CD4-positive, alpha-beta memory T cell (primary cell): ENCODE measurements around the gene ZNF600. TPM values are rescaled to one million over a fixed set of nuclear protein-coding genes. Genes with fewer than 3 reads are reported as not detected.
A peak's percentile ranks its signal among the peaks of the same experiment; 100 is the strongest.
"Not testable (repeated sequence)": the region's sequence is repeated elsewhere in the genome, so short reads cannot be mapped to it uniquely, and the experiment has no call there.

ENCODE experiments used
- CTCF ChIA-PET: fragments of 350-600 bp; sonication (Branson Sonifier 250); formaldehyde crosslinking; loops from one replicate; lab custom pipeline; 2021; ENCODE audit warnings: inconsistent platforms; ENCODE audit not compliant: partially characterized antibody; lab: Charles Lee
- POLR2A ChIA-PET: fragments of 350-600 bp; sonication (Branson Sonifier 250); formaldehyde crosslinking; loops from one replicate; lab custom pipeline; 2021; ENCODE audit not compliant: partially characterized antibody; lab: Charles Lee
- DNase-seq, 5 donors: peaks; one replicate each; pipeline versions ENCODE4 v3.0.0 to v3.0.0-alpha.2; 2020 to 2022; ENCODE audit warnings: mixed read lengths in 1 of 5
- H3K27ac ChIP-seq: one replicate; pipeline ENCODE4 v1.7.0; 2013; ENCODE audit warnings: low read depth, low read length
- H3K27me3 ChIP-seq: 2 replicates; pipeline ENCODE4 v1.7.0; 2013; ENCODE audit warnings: mild to moderate bottlenecking, low read length, moderate library complexity; ENCODE audit not compliant: insufficient read depth
- H3K36me3 ChIP-seq: 2 replicates; pipeline ENCODE4 v1.7.0; 2013; ENCODE audit warnings: mild to moderate bottlenecking, low read length, moderate library complexity; ENCODE audit not compliant: insufficient read depth
- H3K4me1 ChIP-seq: 2 replicates; pipeline ENCODE4 v1.7.0; 2013; ENCODE audit warnings: mild to moderate bottlenecking, low read length, moderate library complexity; ENCODE audit not compliant: insufficient read depth
- H3K4me3 ChIP-seq, 2 donors: one replicate each; pipeline ENCODE4 v1.7.0; 2013; ENCODE audit warnings: low read length in 2 of 2, mild to moderate bottlenecking in 1 of 2
- H3K9me3 ChIP-seq, 2 donors: one replicate each; pipeline ENCODE4 v1.7.0; 2013; ENCODE audit warnings: low read length in 2 of 2, control low read depth in 1 of 2; ENCODE audit not compliant: control insufficient read depth in 1 of 2
- H3K27ac Mint-ChIP-seq, 7 donors: one replicate each; pipeline ENCODE4 v1.8.0; 2020 to 2021; ENCODE audit warnings: mixed read lengths in 7 of 7, mild to moderate bottlenecking in 6 of 7, inconsistent platforms in 3 of 7, moderate library complexity in 3 of 7
- H3K27me3 Mint-ChIP-seq, 2 donors: one replicate each; pipeline ENCODE4 v1.8.0; 2020 to 2021; ENCODE audit warnings: mixed read lengths in 2 of 2
- H3K36me3 Mint-ChIP-seq, 2 donors: one replicate each; pipeline ENCODE4 v1.8.0; 2020 to 2021; ENCODE audit warnings: mixed read lengths in 2 of 2, inconsistent platforms in 1 of 2, mild to moderate bottlenecking in 1 of 2
- H3K4me1 Mint-ChIP-seq, 4 donors: one replicate each; pipeline ENCODE4 v1.8.0; 2020 to 2021; ENCODE audit warnings: mixed read lengths in 4 of 4, mild to moderate bottlenecking in 1 of 4
- H3K4me3 Mint-ChIP-seq, 8 donors: one replicate each; pipeline ENCODE4 v1.8.0; 2020 to 2021; ENCODE audit warnings: mixed read lengths in 8 of 8, mild to moderate bottlenecking in 7 of 8, moderate library complexity in 6 of 8, inconsistent platforms in 3 of 8
- H3K9me3 Mint-ChIP-seq, 8 donors: one replicate each; pipeline ENCODE4 v1.8.0; 2020 to 2021; ENCODE audit warnings: mixed read lengths in 8 of 8, mild to moderate bottlenecking in 5 of 8, inconsistent platforms in 3 of 8, moderate library complexity in 1 of 8
- intact Hi-C: fragments of 100-400 bp; cut with micrococcal nuclease; formaldehyde crosslinking; loops from one replicate; pipeline ENCODE4 v1.15.1; 2023
- polyA plus RNA-seq, 2 donors: library from polyadenylated mRNA; unstranded; fragments of 300-500 nt; fragmentation: Illumina TruSeq; gene quantifications; one replicate each; pipeline ENCODE4 v1.2.3, GENCODE V29; 2021
- total RNA-seq, 2 experiments: library from RNA; stranded (reverse); gene quantifications; one replicate each; pipeline ENCODE4 v1.2.3, GENCODE V29; 2021

ZNF600 gene
- 10 to 100 TPM; 43.3 to 47.8 TPM for total RNA-seq
- polyA plus RNA-seq: 10 to 100 TPM; 10.9 to 20.1 TPM

GRCh38 chr19:52786464-52787354 is at the start of gene ZNF600:
TSS of gene ZNF600 (minus strand) at chr19:52786791. CDS start at chr19:52778888, 7,903 bp downstream.
- H3K36me3 ChIP-seq, H3K9me3 ChIP-seq, H3K27me3 Mint-ChIP-seq, H3K27me3 ChIP-seq, intact Hi-C loops: not testable (repeated sequence)
- Histone ChIP-seq H3K27ac (peak within 1 kb of the TSS; percentile 51), H3K4me3 (peak within 1 kb of the TSS; percentile 76 to 84), H3K4me1 (peaks cover 11% of the 10 kb centered on the region)
- ChIA-PET CTCF (interaction anchor here (0.6 to 1.2 kb wide), 2 partner anchors 177 to 481 kb away, joined by 3 read pairs; no protein-coding TSS in a partner anchor), POLR2A (interaction anchor here (0.6 kb wide), 1 partner anchor 214 kb away, joined by 3 read pairs; no protein-coding TSS in a partner anchor)
- Mint-ChIP-seq H3K9me3 (peaks cover 0 to 50% (median 17%) of the 10 kb centered on the region in 8 donors), H3K27ac (peak within 1 kb of the TSS; percentile 38 to 94 (median 90)), H3K4me3 (peak within 1 kb of the TSS; percentile 89 to 95 (median 93)), H3K4me1 (peaks cover 20 to 45% (median 33%) of the 10 kb centered on the region in 4 donors), H3K36me3 (peaks cover 21 to 27% of the 10 kb centered on the region in 2 donors)
- DNase-seq: peak; percentile 40 to 85 (median 71)

GRCh38 chr19:52834289-52834688 is 47.7 kb upstream of the ZNF600 start:
- Mint-ChIP-seq H3K36me3 (peaks cover 17 to 34% of the 10 kb centered on the region in 2 donors), H3K4me3 (peak overlapping the region in 1 of 8 donors; percentile 29), H3K9me3 (peaks cover 6 to 76% (median 72%) of the 10 kb centered on the region in 8 donors)
- H3K27ac Mint-ChIP-seq, H3K4me1 ChIP-seq, intact Hi-C loops, POLR2A ChIA-PET, H3K36me3 ChIP-seq, H3K27ac ChIP-seq, H3K4me1 Mint-ChIP-seq, H3K27me3 ChIP-seq, DNase-seq, H3K27me3 Mint-ChIP-seq, CTCF ChIA-PET, H3K4me3 ChIP-seq: not testable (repeated sequence)
- peaks cover 0 to 32% of the 10 kb centered on the region in 2 donors for H3K9me3 ChIP-seq

- H3K27me3 ChIP-seq, DNase-seq, H3K27ac ChIP-seq, H3K4me3 Mint-ChIP-seq, H3K4me3 ChIP-seq, H3K4me1 Mint-ChIP-seq, H3K27me3 Mint-ChIP-seq, H3K36me3 ChIP-seq, H3K4me1 ChIP-seq, CTCF ChIA-PET, intact Hi-C loops: not testable (repeated sequence)
- POLR2A ChIA-PET: interaction anchor here (0.6 kb wide), 1 partner anchor 499 kb away, joined by 3 read pairs; no protein-coding TSS in a partner anchor
- Mint-ChIP-seq H3K9me3 (peaks cover 6 to 70% (median 66%) of the 10 kb centered on the region in 8 donors), H3K36me3 (peaks cover 16 to 33% of the 10 kb centered on the region in 2 donors), H3K27ac (peak overlapping the region in 2 of 7 donors; percentile 42 to 77)
- peaks cover 0 to 25% of the 10 kb centered on the region in 2 donors for H3K9me3 ChIP-seq
These were observed 47.0 kb upstream of the ZNF600 start for GRCh38 chr19:52833541-52833940.

GRCh38 chr19:52829866-52830265 is 43.3 kb upstream of the ZNF600 start:
- not testable (repeated sequence) for H3K4me3 ChIP-seq

GRCh38 chr19:52825765-52826164 is 39.2 kb upstream of the ZNF600 start:
- Mint-ChIP-seq H3K4me3 (no peak overlapping the region), H3K36me3 (peaks cover under 1 to 7% of the 10 kb centered on the region in 2 donors), H3K4me1 (peaks cover 5 to 8% (median 6%) of the 10 kb centered on the region in 4 donors), H3K27me3 (no peaks in the 10 kb centered on the region), H3K9me3 (peaks cover 2 to 40% (median 14%) of the 10 kb centered on the region in 8 donors), H3K27ac (no peak overlapping the region)
- ChIA-PET CTCF (no interaction called here), POLR2A (no interaction called here)
- Histone ChIP-seq H3K4me1 (peaks cover 1% of the 10 kb centered on the region), H3K27me3 (no peaks in the 10 kb centered on the region), H3K36me3 (no peaks in the 10 kb centered on the region), H3K9me3 (no peaks in the 10 kb centered on the region), H3K4me3 (no peak overlapping the region), H3K27ac (no peak overlapping the region)
- DNase-seq: no peak
- intact Hi-C loops: no loop called here

More at GRCh38 chr19:52829866-52830265, 43.3 kb upstream of the ZNF600 start:
- H3K27me3 ChIP-seq, H3K4me1 ChIP-seq, H3K27ac ChIP-seq, H3K4me1 Mint-ChIP-seq, intact Hi-C loops, H3K4me3 Mint-ChIP-seq, H3K27me3 Mint-ChIP-seq, H3K9me3 ChIP-seq, CTCF ChIA-PET, POLR2A ChIA-PET, H3K36me3 ChIP-seq, H3K27ac Mint-ChIP-seq, DNase-seq: not testable (repeated sequence)
- peaks cover 0 to 13% of the 10 kb centered on the region in 2 donors for H3K36me3 Mint-ChIP-seq
- peaks cover 4 to 53% (median 43%) of the 10 kb centered on the region in 8 donors for H3K9me3 Mint-ChIP-seq

GRCh38 chr19:52823676-52824075 is 37.1 kb upstream of the ZNF600 start:
- no peak overlapping the region for H3K27ac Mint-ChIP-seq
- no peak overlapping the region for H3K27ac ChIP-seq
- H3K4me3 Mint-ChIP-seq: no peak overlapping the region
- DNase-seq: no peak
- H3K4me1 Mint-ChIP-seq: peaks cover 13 to 26% (median 17%) of the 10 kb centered on the region in 4 donors
- intact Hi-C loops: no loop called here
- ChIA-PET POLR2A (no interaction called here), CTCF (no interaction called here)
- no peak overlapping the region for H3K4me3 ChIP-seq
- H3K36me3 Mint-ChIP-seq: peaks cover 8 to 13% of the 10 kb centered on the region in 2 donors
- no peaks in the 10 kb centered on the region for H3K27me3 Mint-ChIP-seq
- no peaks in the 10 kb centered on the region for H3K9me3 ChIP-seq
- peaks cover 8% of the 10 kb centered on the region for H3K4me1 ChIP-seq
- no peaks in the 10 kb centered on the region for H3K27me3 ChIP-seq
- peaks cover 0 to 31% (median 11%) of the 10 kb centered on the region in 8 donors for H3K9me3 Mint-ChIP-seq
- H3K36me3 ChIP-seq: no peaks in the 10 kb centered on the region
